Common myeloid progenitor, CD34-positive (primary cell): ENCODE measurements around the gene IGF2R.
"Not testable (repeated sequence)": the region's sequence is repeated elsewhere in the genome, so short reads cannot be mapped to it uniquely, and the experiment has no call there.

Experiments used
- CTCF ChIA-PET: fragments of 350-600 bp; sonication (Branson Sonifier 250); formaldehyde crosslinking; loops from one replicate; lab custom pipeline; 2021; ENCODE audit warnings: antibody characterized with exemption; lab: Charles Lee
- POLR2A ChIA-PET: fragments of 350-600 bp; sonication (Branson Sonifier 250); formaldehyde crosslinking; loops from one replicate; lab custom pipeline; 2021; ENCODE audit warnings: antibody characterized with exemption; lab: Charles Lee
- DNase-seq, 3 donors: peaks; one replicate each; pipeline versions ENCODE4 v3.0.0 to v3.0.0-alpha.2; 2013
- H3K27ac ChIP-seq, 2 experiments: 1 replicate in 1 of 2; 2 replicates in 1 of 2; pipeline ENCODE4 v1.7.0; 2013; ENCODE audit warnings: inconsistent platforms in 2 of 2, low read length in 2 of 2, mild to moderate bottlenecking in 2 of 2, low read depth in 1 of 2, moderate library complexity in 1 of 2; ENCODE audit not compliant: severe bottlenecking in 2 of 2, insufficient read depth in 1 of 2, poor library complexity in 1 of 2
- H3K27me3 ChIP-seq, 5 experiments: replicated peaks in 2 of 5; 1 replicate in 3 of 5; 2 replicates in 2 of 5; pipeline versions ENCODE4 v1.6.1 to v1.7.0; 2013; ENCODE audit warnings: low read length in 4 of 5, mild to moderate bottlenecking in 2 of 5, moderate library complexity in 2 of 5, inconsistent platforms in 1 of 5; ENCODE audit not compliant: insufficient read depth in 5 of 5, control insufficient read depth in 4 of 5
- H3K36me3 ChIP-seq, 4 experiments: 1 replicate in 2 of 4; 2 replicates in 2 of 4; pipeline versions ENCODE4 v1.6.1 to v1.7.0; 2013; ENCODE audit warnings: low read length in 3 of 4, control low read depth in 1 of 4, mild to moderate bottlenecking in 1 of 4; ENCODE audit not compliant: control insufficient read depth in 4 of 4, insufficient read depth in 4 of 4
- H3K4me1 ChIP-seq, 4 experiments: 1 replicate in 3 of 4; 2 replicates in 1 of 4; pipeline versions ENCODE4 v1.6.1 to v1.7.1; 2013; ENCODE audit warnings: low read length in 3 of 4, mild to moderate bottlenecking in 3 of 4, control low read depth in 1 of 4, inconsistent platforms in 1 of 4, moderate library complexity in 1 of 4; ENCODE audit not compliant: control insufficient read depth in 4 of 4, insufficient read depth in 4 of 4; ENCODE audit errors: control extremely low read depth in 1 of 4
- H3K4me3 ChIP-seq, 7 experiments: 1 replicate in 4 of 7; 2 replicates in 3 of 7; pipeline versions ENCODE4 v1.5.1 to v1.7.0; 2013; ENCODE audit warnings: mild to moderate bottlenecking in 7 of 7, low read length in 6 of 7, moderate library complexity in 6 of 7, inconsistent platforms in 2 of 7, low read depth in 2 of 7, control low read depth in 1 of 7; ENCODE audit not compliant: insufficient read depth in 4 of 7, control insufficient read depth in 1 of 7; ENCODE audit errors: extremely low read depth in 1 of 7
- H3K9me3 ChIP-seq, 5 experiments: 1 replicate in 4 of 5; 2 replicates in 1 of 5; pipeline versions ENCODE4 v1.6.1 to v1.7.1; 2013; ENCODE audit warnings: low read length in 4 of 5, mild to moderate bottlenecking in 2 of 5, inconsistent platforms in 1 of 5, low read depth in 1 of 5, moderate library complexity in 1 of 5; ENCODE audit not compliant: control insufficient read depth in 4 of 5, insufficient read depth in 2 of 5; ENCODE audit errors: control extremely low read depth in 1 of 5
- WGBS: methylation state at CpG from one replicate; pipeline ENCODE4 v1.1.5; 2013; ENCODE audit not compliant: insufficient coverage; 5-methylcytosine and 5-hydroxymethylcytosine counted together

Gene IGF2R

DNA sequence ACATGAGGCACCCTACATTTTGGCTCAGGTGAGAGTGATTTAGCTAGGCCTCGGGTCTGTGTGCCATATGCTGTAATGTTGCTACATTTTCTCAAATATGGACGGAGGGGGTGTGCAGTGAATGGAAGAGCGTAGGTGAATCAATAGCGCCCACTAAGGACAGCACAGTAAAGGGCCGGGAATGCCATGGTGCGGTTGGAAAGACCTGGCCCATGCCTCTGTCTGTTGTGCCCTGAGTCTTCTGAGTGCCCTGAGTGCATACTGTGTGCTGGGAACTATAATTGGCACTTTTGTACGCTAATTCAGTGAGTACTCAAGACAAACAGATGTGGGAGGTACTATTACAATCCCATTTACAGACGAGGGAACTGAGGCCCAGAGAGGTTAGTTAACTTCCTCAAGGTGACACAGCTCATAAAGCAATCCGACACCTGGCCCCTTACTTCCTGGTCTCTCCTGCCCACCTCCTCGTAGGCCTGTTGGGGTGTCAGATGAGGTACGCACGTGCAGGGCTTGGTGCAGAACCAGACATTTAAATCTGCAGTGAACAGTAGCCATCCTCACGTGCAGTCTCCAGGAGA lies 170.0 kb downstream of the IGF2R start:
- Histone ChIP-seq H3K9me3 (no peaks in the 10 kb centered on the region), H3K27me3 (peaks cover 0 to 45% (median 23%) of the 10 kb centered on the region in 5 experiments), H3K27ac (no peak overlapping the region), H3K36me3 (no peaks in the 10 kb centered on the region), H3K4me3 (no peak overlapping the region), H3K4me1 (no peaks in the 10 kb centered on the region)
- ChIA-PET POLR2A (no interaction called here), CTCF (interaction anchor here (1.0 to 1.4 kb wide), 4 partner anchors 19 to 318 kb away, joined by 3 to 10 read pairs (median 4); no protein-coding TSS in a partner anchor)
- 94% methylated on average over 13 of the region's 13 CpGs for WGBS
- no peak for DNase-seq

DNA sequence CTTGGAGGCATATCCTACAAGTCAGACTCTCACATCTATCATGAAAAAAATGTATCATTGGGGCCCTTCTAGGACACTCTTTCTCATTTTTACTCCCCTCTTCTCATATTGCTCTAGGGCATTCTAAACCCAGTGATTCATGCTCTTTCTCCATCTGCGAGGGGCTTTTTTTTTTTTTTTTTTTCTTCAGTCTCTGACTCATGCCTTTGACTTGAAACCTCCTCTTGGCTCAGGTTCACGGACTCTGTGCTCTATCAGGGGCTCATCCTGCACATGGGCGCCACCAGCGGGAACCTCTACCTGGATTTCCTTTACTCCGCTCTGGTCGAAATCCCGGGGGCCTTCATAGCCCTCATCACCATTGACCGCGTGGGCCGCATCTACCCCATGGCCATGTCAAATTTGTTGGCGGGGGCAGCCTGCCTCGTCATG lies 170.6 kb downstream of the IGF2R start:
- CTCF ChIA-PET, result interaction anchor here (0.6 kb wide), 1 partner anchor 887 kb away, joined by 3 read pairs; no protein-coding TSS in a partner anchor
- POLR2A ChIA-PET, result no interaction called here
- no peaks in the 10 kb centered on the region for H3K9me3 ChIP-seq
- 97% methylated on average over 10 of the region's 12 CpGs for WGBS
- no peak overlapping the region for H3K4me3 ChIP-seq
- DNase-seq, result no peak
- peaks cover 0 to 41% (median 23%) of the 10 kb centered on the region in 5 experiments for H3K27me3 ChIP-seq
- H3K36me3 ChIP-seq, result no peaks in the 10 kb centered on the region
- H3K4me1 ChIP-seq, result no peaks in the 10 kb centered on the region
- no peak overlapping the region for H3K27ac ChIP-seq

DNA sequence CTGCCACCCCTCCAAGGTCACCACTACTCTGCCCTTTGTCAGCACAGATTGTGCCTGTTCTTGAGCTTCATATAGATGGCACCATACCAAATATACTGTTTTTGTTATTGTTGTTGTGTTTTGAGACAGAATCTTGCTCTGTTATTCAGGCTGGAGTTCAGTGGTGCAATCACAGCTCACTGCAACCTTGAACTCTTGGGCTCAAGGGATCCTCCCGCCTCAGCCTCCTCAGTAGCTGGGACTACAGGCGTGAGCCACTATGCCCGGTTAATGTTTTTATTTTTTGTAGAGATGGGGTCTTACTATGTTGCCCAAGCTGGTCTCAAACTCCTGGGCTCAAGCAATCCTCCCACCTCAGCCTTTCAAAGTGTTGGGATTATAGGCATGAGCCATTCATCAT lies 171.6 kb downstream of the IGF2R start:
- CTCF ChIA-PET, result interaction anchor here (1.2 to 1.5 kb wide), 2 partner anchors 16 to 315 kb away, joined by 3 read pairs; no protein-coding TSS in a partner anchor
- H3K36me3 ChIP-seq, H3K9me3 ChIP-seq, DNase-seq, POLR2A ChIA-PET, H3K4me3 ChIP-seq, H3K4me1 ChIP-seq, H3K27ac ChIP-seq: not testable (repeated sequence)
- 100% methylated on average over 1 of the region's 3 CpGs for WGBS
- H3K27me3 ChIP-seq, result peaks cover 0 to 37% (median 18%) of the 10 kb centered on the region in 5 experiments

DNA sequence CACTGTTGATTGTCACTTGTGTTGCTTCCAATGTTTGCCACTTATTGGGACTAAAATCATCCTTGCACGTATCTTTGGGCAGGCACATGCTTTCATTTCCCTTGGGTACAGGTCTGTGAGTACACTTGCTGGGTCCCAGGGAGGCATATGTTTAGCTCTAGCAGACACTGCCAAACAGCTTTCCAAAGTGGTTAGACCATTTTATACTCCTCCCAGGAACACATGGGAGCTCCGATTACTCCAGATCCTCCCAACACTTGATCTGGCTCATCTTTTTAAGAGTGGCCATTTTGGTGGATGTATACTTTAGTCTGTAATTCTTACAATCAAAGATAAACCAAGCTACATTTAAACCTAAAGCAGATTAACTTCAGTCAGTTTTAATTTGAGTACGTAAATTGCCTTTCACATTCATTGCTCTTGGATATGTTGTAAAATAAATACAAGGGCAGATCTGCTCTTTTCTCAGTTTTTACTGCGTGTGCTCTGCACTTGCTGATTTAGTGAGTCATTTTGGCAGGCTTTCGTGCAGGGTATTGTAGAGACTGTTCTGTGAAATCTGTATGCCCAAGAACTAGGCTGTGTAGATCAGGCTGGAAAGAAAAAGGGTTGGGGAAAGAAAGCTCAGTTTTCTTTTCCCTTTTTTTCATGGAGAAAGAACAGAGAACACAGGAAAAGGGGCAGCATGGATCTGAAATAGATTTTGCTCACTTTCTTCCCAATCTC lies 172.3 kb downstream of the IGF2R start:
- Histone ChIP-seq H3K9me3 (no peaks in the 10 kb centered on the region), H3K36me3 (no peaks in the 10 kb centered on the region), H3K4me1 (no peaks in the 10 kb centered on the region), H3K27me3 (peaks cover 0 to 32% (median 14%) of the 10 kb centered on the region in 5 experiments), H3K27ac (no peak overlapping the region), H3K4me3 (no peak overlapping the region)
- DNase-seq, result no peak
- 100% methylated on average over 1 of the region's 5 CpGs for WGBS
- ChIA-PET CTCF (interaction anchor here (1.2 to 1.5 kb wide), 2 partner anchors 16 to 315 kb away, joined by 3 read pairs; no protein-coding TSS in a partner anchor), POLR2A (no interaction called here)

DNA sequence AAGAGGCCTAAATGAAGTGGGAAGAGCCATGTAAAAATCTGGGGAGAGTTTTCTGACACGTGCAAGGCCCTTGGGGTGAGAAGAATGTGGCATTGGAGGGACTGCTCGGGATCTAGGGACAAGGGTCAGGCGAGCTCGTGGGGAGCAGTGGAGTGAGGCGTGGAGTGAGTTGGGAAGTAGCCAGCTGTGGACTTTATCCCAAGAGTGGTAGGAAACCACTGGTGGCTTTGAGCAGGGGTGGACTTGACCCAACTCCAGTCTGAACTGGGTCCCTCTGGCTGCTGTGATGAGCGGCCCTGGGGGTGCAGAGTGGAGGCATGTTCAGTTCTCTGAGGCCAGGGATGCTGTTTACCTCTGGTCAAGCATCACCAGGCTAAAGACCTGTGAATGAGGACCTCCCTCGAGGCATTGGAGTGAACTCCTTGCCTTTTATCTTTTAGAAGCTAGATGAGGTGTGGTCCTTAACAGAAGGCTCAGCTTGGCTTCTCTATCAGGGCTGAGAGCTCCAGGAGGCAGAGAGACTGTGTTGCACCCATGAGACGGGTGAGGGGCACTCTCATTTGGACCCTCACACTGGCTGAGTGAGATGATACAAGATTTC lies 173.3 kb downstream of the IGF2R start:
- H3K27ac ChIP-seq, result no peak overlapping the region
- H3K27me3 ChIP-seq, result peaks cover 2 to 21% (median 10%) of the 10 kb centered on the region in 5 experiments
- DNase-seq, result no peak
- H3K36me3 ChIP-seq, result no peaks in the 10 kb centered on the region
- H3K9me3 ChIP-seq, result no peaks in the 10 kb centered on the region
- WGBS, result 96% methylated on average over 7 of the region's 8 CpGs
- H3K4me3 ChIP-seq, result no peak overlapping the region
- H3K4me1 ChIP-seq, result no peaks in the 10 kb centered on the region
- ChIA-PET CTCF (no interaction called here), POLR2A (no interaction called here)

DNA sequence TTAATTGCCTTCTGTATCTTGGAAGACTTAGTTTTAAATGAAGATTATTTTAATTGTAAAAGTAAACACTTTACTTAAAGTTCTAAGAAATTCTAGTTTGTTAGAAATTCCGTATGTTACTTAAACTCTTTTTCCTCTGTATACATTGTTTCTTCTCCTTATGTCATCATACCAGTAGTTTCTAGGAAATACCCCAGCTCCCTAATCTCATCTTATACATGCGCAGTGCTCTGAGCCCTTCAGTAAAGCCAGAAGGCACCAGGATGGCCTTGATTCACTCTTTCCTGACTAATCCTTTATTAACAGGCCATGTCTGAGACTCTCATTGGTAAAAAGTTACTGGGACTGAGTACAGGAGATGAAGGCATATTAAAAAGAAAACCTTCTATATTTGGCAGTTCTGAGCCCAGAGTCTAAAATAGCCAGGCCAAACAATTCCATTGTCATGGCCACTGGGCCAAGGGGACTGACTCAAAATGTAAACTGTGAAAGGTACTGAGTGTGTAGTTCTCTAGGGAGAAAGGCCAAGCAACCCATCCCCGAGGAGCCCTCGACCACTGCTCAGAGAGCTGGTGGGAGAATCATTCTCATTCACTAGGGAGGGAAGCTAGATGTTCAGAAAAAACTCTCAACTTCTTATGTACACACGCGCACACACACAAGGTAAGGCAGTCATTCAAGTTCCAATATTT lies 177.7 kb downstream of the IGF2R start:
- H3K36me3 ChIP-seq, result no peaks in the 10 kb centered on the region
- no peaks in the 10 kb centered on the region for H3K9me3 ChIP-seq
- no peak for DNase-seq
- 80% methylated on average over 1 of the region's 6 CpGs for WGBS
- POLR2A ChIA-PET, result no interaction called here
- H3K27me3 ChIP-seq, result peaks cover 2 to 17% (median 6%) of the 10 kb centered on the region in 5 experiments
- H3K4me1 ChIP-seq, result no peaks in the 10 kb centered on the region
- CTCF ChIA-PET, result interaction anchor here (1.3 kb wide), 1 partner anchor 309 kb away, joined by 4 read pairs; no protein-coding TSS in a partner anchor
- H3K4me3 ChIP-seq, result no peak overlapping the region
- no peak overlapping the region for H3K27ac ChIP-seq
